Measurements from ENCODE around the gene STRA6. TPM values are rescaled to one million over a fixed set of nuclear protein-coding genes. Genes with fewer than 3 reads are reported as not detected.

The STRA6 gene
- total RNA-seq, 2 experiments from 2014 or later, result not detected

DNA sequence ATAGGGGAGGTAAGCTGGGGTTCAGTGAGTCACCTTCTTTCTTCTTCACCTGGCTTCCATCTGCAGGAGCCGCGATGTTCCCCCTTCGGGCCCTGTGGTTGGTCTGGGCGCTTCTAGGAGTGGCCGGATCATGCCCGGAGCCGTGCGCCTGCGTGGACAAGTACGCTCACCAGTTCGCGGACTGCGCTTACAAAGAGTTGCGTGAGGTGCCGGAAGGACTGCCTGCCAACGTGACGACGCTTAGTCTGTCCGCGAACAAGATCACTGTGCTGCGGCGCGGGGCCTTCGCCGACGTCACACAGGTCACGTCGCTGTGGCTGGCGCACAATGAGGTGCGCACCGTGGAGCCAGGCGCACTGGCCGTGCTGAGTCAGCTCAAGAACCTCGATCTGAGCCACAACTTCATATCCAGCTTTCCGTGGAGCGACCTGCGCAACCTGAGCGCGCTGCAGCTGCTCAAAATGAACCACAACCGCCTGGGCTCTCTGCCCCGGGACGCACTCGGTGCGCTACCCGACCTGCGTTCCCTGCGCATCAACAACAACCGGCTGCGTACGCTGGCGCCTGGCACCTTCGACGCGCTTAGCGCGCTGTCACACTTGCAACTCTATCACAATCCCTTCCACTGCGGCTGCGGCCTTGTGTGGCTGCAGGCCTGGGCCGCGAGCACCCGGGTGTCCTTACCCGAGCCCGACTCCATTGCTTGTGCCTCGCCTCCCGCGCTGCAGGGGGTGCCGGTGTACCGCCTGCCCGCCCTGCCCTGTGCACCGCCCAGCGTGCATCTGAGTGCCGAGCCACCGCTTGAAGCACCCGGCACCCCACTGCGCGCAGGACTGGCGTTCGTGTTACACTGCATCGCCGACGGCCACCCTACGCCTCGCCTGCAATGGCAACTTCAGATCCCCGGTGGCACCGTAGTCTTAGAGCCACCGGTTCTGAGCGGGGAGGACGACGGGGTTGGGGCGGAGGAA, 69.6 kb downstream of the STRA6 start:
- H3K9me2 ChIP-seq (ENCODE audit: insufficient read depth, low read length), result no peaks in the 10 kb centered on the region
- no peaks in the 10 kb centered on the region for H3K9me3 ChIP-seq (ENCODE audit: low read length)
- no peaks in the 10 kb centered on the region for H3K4me1 ChIP-seq (ENCODE audit: insufficient read depth, low read length, poor library complexity, severe bottlenecking)
- no peak overlapping the region for H3K27ac ChIP-seq (ENCODE audit: low read depth, low read length, poor library complexity, severe bottlenecking)
- ChIA-PET CTCF (ENCODE audit: unreplicated experiment) (no interaction called here), POLR2A (no interaction called here)
- H2AFZ ChIP-seq (ENCODE audit: low read length), result no peak overlapping the region
- no TSS peak for BruUV-seq (replicated peaks)
- H4K20me1 ChIP-seq (ENCODE audit: insufficient read depth, low read length), result no peaks in the 10 kb centered on the region
- H3K36me3 ChIP-seq (ENCODE audit: insufficient read depth, low read length), result no peaks in the 10 kb centered on the region
- no peaks in the 10 kb centered on the region for H3K79me2 ChIP-seq (ENCODE audit: insufficient read depth, low read depth, low read length)
- H3K4me2 ChIP-seq (ENCODE audit: low read length), result no peak overlapping the region
- DNase-seq (ENCODE audit: low spot score), result no peak
- TF ChIP-seq, protein P1, sequence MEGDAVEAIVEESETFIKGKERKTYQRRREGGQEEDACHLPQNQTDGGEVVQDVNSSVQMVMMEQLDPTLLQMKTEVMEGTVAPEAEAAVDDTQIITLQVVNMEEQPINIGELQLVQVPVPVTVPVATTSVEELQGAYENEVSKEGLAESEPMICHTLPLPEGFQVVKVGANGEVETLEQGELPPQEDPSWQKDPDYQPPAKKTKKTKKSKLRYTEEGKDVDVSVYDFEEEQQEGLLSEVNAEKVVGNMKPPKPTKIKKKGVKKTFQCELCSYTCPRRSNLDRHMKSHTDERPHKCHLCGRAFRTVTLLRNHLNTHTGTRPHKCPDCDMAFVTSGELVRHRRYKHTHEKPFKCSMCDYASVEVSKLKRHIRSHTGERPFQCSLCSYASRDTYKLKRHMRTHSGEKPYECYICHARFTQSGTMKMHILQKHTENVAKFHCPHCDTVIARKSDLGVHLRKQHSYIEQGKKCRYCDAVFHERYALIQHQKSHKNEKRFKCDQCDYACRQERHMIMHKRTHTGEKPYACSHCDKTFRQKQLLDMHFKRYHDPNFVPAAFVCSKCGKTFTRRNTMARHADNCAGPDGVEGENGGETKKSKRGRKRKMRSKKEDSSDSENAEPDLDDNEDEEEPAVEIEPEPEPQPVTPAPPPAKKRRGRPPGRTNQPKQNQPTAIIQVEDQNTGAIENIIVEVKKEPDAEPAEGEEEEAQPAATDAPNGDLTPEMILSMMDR (conservative IDR thresholded peaks at IDR 0.05; ENCODE audit: low read length), result no peak
- intact Hi-C loops (cut with micrococcal nuclease; ENCODE audit: unreplicated experiment), result no loop called here
- H3K4me3 ChIP-seq (ENCODE audit: low read depth, low read length, poor library complexity, severe bottlenecking), result no peak overlapping the region

DNA sequence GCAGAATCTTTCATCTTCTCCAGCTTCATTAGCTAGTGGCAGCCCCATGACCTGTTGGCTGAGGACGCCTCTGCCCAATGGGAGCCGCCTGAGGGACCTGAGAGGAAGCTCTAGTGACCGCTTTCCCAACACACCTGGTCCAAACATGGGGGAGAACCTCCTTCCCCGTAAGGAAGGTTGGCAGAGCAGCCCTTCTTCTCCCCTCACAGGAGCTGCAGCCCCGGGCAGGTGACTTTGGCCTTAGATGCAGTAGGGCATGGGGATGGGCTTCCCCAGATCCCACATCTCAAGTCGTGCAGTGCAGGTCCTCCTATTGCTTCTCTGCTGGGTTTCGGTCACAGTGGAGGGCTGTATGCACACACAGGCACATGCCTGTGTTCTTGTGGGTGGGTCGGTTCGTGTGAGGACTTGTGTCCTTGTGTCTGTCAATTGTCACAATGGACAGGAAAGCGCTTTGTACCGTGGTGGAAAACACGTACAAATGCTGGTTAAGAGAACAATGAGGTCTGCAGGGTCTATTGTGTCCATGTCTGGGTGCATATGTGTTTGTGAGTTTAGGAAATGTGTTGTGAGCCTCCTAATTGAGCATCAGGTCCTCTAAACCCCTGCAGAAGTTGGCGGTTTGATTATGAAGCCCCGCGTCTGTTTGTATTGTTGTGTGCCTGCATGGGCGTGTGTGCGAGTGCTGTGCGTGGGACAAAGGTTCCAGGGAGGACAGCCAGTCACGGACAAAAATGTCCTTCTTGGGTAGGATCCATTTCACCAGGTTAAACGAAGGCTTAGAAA, 70.8 kb downstream of the STRA6 start:
- BruUV-seq (replicated peaks), result no TSS peak
- Histone ChIP-seq H3K4me1 (ENCODE audit: insufficient read depth, low read length, poor library complexity, severe bottlenecking) (no peaks in the 10 kb centered on the region), H3K9me3 (ENCODE audit: low read length) (no peaks in the 10 kb centered on the region), H3K9me2 (ENCODE audit: insufficient read depth, low read length) (no peaks in the 10 kb centered on the region), H3K4me3 (ENCODE audit: low read depth, low read length, poor library complexity, severe bottlenecking) (no peak overlapping the region), H3K27ac (ENCODE audit: low read depth, low read length, poor library complexity, severe bottlenecking) (no peak overlapping the region), H2AFZ (ENCODE audit: low read length) (no peak overlapping the region), H3K79me2 (ENCODE audit: insufficient read depth, low read depth, low read length) (no peaks in the 10 kb centered on the region), H3K36me3 (ENCODE audit: insufficient read depth, low read length) (no peaks in the 10 kb centered on the region), H4K20me1 (ENCODE audit: insufficient read depth, low read length) (no peaks in the 10 kb centered on the region), H3K4me2 (ENCODE audit: low read length) (no peak overlapping the region)
- no peak for DNase-seq (ENCODE audit: low spot score)
- intact Hi-C loops (cut with micrococcal nuclease; ENCODE audit: unreplicated experiment), result no loop called here
- ChIA-PET POLR2A (no interaction called here), CTCF (ENCODE audit: unreplicated experiment) (no interaction called here)
- no peak for TF ChIP-seq EZH2phosphoT487 (IDR thresholded peaks at IDR 0.05; ENCODE audit: borderline replicate concordance, low read depth, low read length)
- TF ChIP-seq, protein P1 (conservative IDR thresholded peaks at IDR 0.05; ENCODE audit: low read length), result no peak

All from OCI-LY7 (cell line).